HL-60 (cell line): ENCODE results near the gene PPIL4.

ENCODE experiments used
- DNase-seq, 2 experiments: peaks; one replicate each; pipeline ENCODE4 v3.0.0-alpha.2; 2010 to 2020; ENCODE audit warnings: low read depth in 1 of 2, low spot score in 1 of 2
- H3K27ac ChIP-seq: fragments of 250-450 bp; sonication (Bioruptor Pico); replicated peaks from 2 replicates; pipeline ENCODE4 v1.5.1; 2020; ENCODE audit warnings: mild to moderate bottlenecking, moderate library complexity
- H3K27me3 ChIP-seq: fragments of 250-450 bp; sonication (Bioruptor Pico); 2 replicates; pipeline ENCODE4 v1.5.1; 2021; ENCODE audit warnings: mild to moderate bottlenecking, moderate library complexity; ENCODE audit not compliant: insufficient read depth, poor library complexity, severe bottlenecking
- H3K4me3 ChIP-seq: replicated peaks from 2 replicates; pipeline ENCODE4 v1.5.1; 2011; ENCODE audit warnings: mild to moderate bottlenecking, control low read depth, low read length; ENCODE audit not compliant: insufficient read depth
- GABPA ChIP-seq: IDR thresholded peaks from 2 replicates; pipeline ENCODE4 v1.6.1; 2012; ENCODE audit warnings: low read depth
- POLR2AphosphoS5 ChIP-seq: IDR thresholded peaks from 2 replicates; pipeline ENCODE4 v1.6.1; 2012; ENCODE audit warnings: low read depth
- SPI1 ChIP-seq: IDR thresholded peaks from 2 replicates; pipeline ENCODE4 v1.6.1; 2012; ENCODE audit warnings: low read depth, mild to moderate bottlenecking, borderline replicate concordance
- TF ChIP-seq, protein P1 (sequence below): IDR thresholded peaks from 2 replicates; pipeline ENCODE4 v1.6.1; 2012; ENCODE audit warnings: low read depth; ENCODE audit not compliant: insufficient replicate concordance
- TF ChIP-seq, protein P2 (sequence below): IDR thresholded peaks from one replicate; pipeline ENCODE4 v1.5.1; 2011; ENCODE audit warnings: low read length, control low read depth, inconsistent platforms; ENCODE audit not compliant: insufficient read depth

The PPIL4 gene

DNA sequence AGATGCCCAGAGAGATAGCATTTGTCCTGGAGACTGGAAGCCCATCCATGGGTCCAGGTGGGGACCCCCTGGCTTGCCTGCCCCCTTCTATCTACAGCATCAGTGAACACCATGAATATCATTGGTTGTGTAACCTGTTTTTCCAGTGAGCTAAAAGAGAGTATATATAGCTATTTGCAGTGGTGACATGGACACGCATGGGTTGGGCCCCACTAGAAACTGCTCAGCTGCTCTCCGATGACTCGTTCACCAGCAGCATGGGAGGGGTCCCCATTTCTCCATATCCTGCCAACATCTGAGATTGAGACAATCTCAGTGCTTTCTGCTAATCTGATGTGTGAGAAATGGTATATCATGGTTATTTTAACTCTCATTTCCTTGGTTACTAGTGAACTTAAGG, 57.0 kb downstream of the PPIL4 start:
- H3K4me3 ChIP-seq = no peak overlapping the region
- H3K27me3 ChIP-seq = no peaks in the 10 kb centered on the region
- TF ChIP-seq POLR2AphosphoS5 = no peak
- no peak for TF ChIP-seq GABPA
- TF ChIP-seq, protein P1, sequence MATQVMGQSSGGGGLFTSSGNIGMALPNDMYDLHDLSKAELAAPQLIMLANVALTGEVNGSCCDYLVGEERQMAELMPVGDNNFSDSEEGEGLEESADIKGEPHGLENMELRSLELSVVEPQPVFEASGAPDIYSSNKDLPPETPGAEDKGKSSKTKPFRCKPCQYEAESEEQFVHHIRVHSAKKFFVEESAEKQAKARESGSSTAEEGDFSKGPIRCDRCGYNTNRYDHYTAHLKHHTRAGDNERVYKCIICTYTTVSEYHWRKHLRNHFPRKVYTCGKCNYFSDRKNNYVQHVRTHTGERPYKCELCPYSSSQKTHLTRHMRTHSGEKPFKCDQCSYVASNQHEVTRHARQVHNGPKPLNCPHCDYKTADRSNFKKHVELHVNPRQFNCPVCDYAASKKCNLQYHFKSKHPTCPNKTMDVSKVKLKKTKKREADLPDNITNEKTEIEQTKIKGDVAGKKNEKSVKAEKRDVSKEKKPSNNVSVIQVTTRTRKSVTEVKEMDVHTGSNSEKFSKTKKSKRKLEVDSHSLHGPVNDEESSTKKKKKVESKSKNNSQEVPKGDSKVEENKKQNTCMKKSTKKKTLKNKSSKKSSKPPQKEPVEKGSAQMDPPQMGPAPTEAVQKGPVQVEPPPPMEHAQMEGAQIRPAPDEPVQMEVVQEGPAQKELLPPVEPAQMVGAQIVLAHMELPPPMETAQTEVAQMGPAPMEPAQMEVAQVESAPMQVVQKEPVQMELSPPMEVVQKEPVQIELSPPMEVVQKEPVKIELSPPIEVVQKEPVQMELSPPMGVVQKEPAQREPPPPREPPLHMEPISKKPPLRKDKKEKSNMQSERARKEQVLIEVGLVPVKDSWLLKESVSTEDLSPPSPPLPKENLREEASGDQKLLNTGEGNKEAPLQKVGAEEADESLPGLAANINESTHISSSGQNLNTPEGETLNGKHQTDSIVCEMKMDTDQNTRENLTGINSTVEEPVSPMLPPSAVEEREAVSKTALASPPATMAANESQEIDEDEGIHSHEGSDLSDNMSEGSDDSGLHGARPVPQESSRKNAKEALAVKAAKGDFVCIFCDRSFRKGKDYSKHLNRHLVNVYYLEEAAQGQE = no peak
- TF ChIP-seq SPI1 = no peak
- TF ChIP-seq, protein P2, sequence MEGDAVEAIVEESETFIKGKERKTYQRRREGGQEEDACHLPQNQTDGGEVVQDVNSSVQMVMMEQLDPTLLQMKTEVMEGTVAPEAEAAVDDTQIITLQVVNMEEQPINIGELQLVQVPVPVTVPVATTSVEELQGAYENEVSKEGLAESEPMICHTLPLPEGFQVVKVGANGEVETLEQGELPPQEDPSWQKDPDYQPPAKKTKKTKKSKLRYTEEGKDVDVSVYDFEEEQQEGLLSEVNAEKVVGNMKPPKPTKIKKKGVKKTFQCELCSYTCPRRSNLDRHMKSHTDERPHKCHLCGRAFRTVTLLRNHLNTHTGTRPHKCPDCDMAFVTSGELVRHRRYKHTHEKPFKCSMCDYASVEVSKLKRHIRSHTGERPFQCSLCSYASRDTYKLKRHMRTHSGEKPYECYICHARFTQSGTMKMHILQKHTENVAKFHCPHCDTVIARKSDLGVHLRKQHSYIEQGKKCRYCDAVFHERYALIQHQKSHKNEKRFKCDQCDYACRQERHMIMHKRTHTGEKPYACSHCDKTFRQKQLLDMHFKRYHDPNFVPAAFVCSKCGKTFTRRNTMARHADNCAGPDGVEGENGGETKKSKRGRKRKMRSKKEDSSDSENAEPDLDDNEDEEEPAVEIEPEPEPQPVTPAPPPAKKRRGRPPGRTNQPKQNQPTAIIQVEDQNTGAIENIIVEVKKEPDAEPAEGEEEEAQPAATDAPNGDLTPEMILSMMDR = no peak
- DNase-seq = no peak
- no peak overlapping the region for H3K27ac ChIP-seq

DNA sequence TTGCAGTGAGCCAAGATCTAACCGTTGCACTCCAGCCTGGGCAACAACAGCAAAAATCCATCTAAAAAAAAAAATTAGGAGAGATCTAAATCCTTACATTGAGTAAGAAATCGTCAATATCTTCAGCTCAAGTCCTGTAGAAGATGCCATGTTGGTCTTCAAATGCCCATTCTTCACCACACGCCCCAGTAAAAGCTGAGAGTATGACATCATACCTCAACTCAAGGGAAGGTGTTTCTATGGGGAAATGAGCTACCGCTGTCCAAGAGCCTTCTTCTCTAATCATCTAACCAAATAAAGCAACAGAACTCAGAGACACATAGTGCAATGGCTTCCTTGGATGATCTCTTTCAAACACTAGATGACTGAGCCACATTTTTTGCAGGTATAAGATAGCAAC, 58.5 kb downstream of the PPIL4 start:
- Histone ChIP-seq H3K27me3 (no peaks in the 10 kb centered on the region), H3K4me3 (no peak overlapping the region)
- no peak for TF ChIP-seq POLR2AphosphoS5

DNA sequence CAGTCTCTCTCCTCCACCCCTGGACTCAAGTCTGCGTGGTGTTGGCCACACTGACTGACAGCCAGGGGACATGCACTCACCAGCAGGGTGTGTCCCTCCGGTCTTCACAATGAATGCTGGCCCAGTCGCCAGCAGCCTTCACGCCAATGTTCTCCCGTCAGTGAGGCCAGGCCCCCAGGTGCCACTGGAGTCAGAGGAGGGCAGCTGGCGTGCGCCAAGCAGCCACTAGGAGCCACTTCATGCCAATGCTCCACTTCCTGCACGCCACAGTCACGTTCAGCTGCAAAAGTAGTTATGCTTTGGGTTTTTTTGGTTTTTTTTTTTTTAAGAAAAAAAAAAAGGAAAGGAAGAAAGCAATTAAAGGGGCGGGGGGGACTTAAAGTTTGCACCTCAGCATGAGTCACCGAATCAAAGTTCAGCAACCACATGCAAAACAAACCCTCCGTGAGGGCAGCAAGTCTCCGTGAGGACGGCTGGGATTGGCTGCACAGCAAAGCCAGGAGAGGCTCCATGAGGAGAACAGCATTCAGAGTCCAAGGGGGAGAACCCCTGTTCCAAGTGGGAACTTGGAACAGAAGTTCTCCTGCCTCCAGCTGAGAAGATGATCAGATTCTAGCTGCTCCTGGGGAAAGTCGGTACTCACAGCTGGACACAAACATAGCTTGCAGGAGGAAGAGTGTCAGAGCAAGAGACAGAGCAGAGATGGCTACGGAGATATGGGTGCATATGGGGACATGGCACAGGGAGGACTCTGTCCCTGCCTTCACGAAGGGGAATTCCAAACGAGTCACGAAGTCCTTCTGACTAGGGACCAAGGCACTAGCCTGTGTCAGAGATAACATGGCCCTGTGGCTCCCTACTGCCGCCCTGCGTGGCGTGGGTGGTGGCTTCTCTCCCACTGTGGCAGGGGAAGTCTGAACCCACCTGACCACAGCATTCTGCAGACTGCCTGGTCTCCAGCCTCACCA, 60.8 kb downstream of the PPIL4 start, which contains the start of gene ZC3H12D:
TSS of gene ZC3H12D (minus strand) at position 282 of the 968 bp plus-strand sequence. CDS start 10,471 bp downstream, outside the sequence.
- Histone ChIP-seq H3K4me3 (peak within 1 kb of the TSS; percentile 33), H3K27ac (peak within 1 kb of the TSS; percentile 99), H3K27me3 (no peaks in the 10 kb centered on the region)
- DNase-seq = peak; percentile 44 to 75
- TF ChIP-seq, protein P2 = peak; percentile 33
- TF ChIP-seq, protein P1 = no peak
- TF ChIP-seq POLR2AphosphoS5 (0 out of 2 replicates have a peak, but pooled peaks have one; percentile 37), SPI1 (peak; percentile 26; the same call in 1 of the 2 replicates)

More for the DNA sequence above, 58.5 kb downstream of the PPIL4 start:
- H3K27ac ChIP-seq = no peak overlapping the region
- DNase-seq = no peak

DNA sequence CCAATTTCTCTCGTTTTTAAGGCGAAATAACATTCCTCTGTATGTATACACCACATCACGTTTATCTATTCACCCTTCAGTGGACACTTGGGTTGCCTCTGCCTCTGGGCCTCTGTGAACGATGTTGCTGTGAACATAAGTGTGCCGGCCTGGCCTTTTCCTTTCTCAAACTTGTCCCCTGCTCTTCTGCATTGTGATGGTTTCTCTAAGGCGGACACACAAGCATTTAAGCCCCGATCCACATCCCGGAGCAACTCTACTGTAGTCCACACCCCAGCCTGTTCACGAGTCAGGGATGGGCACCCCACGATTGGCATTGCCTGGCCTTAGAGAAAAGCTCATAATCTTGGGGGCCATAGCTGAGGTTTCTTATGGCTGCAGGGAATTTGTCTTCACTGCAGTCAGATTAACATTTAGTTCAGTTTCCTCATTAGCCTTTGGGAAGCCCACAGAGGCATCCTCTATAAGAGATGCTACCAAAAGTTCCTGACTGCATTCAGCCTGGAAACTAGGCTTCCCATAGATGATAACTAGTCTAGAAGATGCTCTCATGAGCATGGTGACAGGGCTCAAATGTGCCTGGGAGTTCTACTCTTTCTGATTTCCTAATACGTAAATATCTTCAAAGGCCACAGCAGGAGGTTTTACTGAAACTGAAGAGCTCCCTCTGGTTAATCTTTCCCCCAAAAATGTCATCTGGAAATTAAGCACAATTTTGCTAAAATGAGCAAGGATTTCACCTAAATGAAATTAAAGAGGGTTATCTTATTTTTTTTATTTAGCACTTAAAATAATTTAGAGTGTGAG, 61.8 kb downstream of the PPIL4 start:
- H3K27ac ChIP-seq = peak overlapping the region; percentile 99
- TF ChIP-seq SPI1 = no peak
- TF ChIP-seq, protein P2 = no peak
- TF ChIP-seq, protein P1 = no peak
- TF ChIP-seq GABPA = no peak
- no peak for TF ChIP-seq POLR2AphosphoS5

More for the DNA sequence above, 61.8 kb downstream of the PPIL4 start:
- H3K4me3 ChIP-seq = peak overlapping the region; percentile 33
- H3K27me3 ChIP-seq = no peaks in the 10 kb centered on the region
- DNase-seq = no peak
